HG02642 (cell line): ENCODE data around the gene ZSWIM3.
A peak's percentile ranks its signal among the peaks of the same experiment; 100 is the strongest.
"Not testable (repeated sequence)": the region's sequence is repeated elsewhere in the genome, so short reads cannot be mapped to it uniquely, and the experiment has no call there.

Experiments
- ATAC-seq: cut with Tn5 transposase; IDR thresholded peaks from one replicate; pipeline ENCODE4 v1.9.1; 2021; ENCODE audit warnings: mild to moderate bottlenecking; ENCODE audit not compliant: unreplicated experiment, poor library complexity

ZSWIM3 gene

DNA sequence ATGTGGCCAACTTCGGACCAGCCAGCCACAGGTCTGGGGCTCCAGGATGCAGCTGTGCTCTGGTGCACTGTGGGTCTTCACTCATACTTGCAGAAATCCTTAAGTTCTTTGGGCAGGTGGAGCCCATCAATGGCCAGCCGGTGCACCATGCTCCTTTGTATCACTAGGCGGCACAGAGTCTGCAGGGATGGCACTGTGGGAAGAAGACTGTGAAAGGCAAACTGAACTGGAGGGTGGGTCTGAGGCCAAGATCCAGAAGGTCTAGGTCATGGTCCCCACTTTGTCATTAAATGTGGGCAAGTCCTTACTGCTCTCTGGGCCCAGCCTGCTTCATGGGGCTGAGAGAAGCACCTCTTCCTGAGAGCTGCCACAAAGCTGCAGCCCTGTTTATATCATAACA lies 31.3 kb downstream of the ZSWIM3 start:
- no peak for ATAC-seq

DNA sequence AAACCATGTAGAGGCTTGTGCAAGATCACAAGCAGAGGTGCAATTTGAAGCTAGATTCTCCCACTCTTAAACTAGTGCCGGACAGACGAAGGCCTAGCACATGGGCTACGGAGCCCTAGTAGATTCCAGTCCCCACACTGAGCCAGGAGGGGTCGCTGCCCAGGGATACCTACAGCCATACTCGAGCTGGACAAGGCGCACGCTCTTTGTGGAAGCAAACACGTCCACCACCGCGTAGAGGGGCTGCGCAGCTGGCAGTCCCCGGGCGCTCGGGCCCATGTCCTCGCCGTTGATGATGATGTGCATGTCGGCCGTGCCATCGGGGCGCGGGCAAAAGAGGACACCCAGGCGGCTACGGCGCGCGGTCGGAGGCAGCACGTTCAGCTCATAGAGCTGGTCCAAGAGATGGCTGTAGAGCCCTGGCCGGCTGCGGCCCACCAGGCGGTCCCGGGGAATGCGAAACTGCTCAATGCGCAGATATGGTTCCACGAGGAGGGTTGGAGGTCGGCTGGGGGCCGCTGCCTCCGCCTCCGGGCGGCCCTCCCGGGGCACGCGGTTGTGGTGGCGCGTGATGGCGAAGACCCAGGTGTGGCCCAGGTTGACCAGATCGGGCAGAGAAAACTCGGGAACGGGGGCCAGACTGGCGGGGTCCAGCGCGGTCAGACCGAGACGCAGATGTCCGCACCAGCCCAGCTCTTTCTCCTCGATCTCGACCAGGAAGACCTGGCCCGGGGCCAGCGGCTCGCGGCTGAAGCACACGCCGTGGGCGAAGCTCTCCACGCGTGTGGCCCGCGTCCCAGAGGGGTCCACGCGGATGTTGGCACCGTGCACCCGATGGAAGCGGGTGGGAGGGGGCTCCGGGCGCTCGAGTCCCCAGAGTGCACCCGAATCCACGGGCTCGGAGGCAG lies 32.9 kb downstream of the ZSWIM3 start:
- peak; percentile 27 for ATAC-seq

DNA sequence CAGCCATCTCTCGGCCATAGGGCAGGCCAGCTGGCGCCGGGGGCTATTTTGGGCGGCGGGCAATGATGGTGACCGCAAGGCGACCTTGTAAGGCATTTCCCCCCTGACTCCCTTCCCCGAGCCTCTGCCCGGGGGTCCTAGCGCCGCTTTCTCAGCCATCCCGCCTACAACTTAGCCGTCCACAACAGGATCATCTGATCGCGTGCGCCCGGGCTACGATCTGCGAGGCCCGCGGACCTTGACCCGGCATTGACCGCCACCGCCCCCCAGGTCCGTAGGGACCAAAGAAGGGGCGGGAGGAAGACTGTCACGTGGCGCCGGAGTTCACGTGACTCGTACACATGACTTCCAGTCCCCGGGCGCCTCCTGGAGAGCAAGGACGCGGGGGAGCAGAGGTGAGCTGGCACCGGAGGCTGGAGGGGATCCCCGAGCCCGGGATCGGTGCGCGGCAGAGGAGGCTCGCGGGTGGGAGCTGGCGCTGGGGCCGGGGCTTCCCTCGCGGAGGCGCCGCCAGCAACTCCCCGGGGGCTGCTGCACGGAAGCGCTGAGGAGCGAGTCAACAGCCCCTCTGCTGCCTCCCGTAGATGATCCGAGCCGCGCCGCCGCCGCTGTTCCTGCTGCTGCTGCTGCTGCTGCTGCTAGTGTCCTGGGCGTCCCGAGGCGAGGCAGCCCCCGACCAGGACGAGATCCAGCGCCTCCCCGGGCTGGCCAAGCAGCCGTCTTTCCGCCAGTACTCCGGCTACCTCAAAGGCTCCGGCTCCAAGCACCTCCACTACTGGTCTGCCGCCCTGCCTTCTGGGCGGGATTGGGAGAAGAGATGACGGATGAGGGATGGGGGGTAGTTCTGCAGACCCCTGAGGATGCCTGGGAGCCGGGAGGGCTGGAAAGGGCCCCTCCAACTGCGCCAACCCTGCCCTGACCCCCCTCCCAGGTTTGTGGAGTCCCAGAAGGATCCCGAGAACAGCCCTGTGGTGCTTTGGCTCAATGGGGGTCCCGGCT lies 33.9 kb downstream of the ZSWIM3 start, which contains the start of the genes CTSA and NEURL2:
Gene CTSA, plus strand, starts transcription at position 351 of the 999 bp plus-strand sequence. Its CDS starts 234 bp downstream, at position 585.
Gene NEURL2, minus strand, starts transcription at position 224 of the 999 bp plus-strand sequence. Its CDS starts 217 bp downstream, at position 7.
- peak; percentile 81 for ATAC-seq

DNA sequence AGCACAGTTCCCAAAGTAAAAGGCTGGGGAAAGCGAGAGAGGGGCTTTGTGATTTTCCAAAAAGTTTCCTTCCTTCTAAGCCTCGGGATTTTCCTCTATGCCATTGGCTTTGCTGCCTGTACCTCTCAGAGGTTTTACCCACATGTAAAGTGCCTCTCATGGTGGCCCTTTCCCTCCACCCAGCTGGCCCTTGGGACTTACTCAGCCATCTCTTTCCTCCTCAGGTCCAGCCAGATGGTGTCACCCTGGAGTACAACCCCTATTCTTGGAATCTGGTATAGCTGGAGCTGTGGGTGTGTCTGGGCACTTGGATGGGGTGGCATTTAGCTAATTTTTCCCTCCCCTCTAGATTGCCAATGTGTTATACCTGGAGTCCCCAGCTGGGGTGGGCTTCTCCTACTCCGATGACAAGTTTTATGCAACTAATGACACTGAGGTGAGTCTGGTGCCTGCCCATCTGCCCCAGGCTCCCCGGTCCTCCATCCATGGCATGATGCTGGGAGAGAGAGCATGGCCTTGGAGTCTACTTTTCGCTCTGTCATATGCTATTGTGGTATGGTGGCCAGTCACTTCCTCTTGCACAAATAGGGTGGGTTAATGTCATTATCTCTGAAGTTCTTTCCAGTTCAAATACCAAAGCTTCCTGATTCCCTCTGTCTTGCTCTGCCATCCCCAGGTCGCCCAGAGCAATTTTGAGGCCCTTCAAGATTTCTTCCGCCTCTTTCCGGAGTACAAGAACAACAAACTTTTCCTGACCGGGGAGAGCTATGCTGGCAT lies 34.8 kb downstream of the ZSWIM3 start:
- ATAC-seq: no peak

DNA sequence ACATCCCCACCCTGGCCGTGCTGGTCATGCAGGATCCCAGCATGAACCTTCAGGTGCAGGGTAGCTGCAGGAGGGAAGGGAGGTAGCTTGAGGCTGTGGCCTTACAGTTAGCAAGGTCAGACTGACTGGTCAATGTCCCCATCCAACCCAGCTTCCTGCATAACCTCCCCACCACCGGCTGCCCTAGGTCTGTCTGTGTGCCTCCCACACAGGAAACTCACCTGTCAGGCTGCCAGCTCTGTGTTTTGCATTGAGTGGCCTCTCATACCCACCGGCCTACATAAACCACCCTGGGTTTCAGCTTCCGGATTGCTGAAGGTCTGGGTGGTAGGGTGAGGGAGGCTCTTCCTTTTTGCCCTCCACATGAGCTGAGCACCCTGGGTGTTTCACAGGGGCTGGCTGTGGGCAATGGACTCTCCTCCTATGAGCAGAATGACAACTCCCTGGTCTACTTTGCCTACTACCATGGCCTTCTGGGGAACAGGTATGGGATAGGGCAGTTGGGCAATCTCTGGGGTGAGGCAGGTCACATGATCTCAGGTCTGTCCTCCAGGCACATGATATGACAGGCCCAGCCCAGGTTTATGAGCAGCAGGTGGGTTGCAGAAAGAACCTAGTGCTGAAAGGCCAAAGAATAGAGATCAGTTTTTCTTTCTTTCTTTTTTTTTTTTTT lies 35.5 kb downstream of the ZSWIM3 start:
- ATAC-seq: no peak

DNA sequence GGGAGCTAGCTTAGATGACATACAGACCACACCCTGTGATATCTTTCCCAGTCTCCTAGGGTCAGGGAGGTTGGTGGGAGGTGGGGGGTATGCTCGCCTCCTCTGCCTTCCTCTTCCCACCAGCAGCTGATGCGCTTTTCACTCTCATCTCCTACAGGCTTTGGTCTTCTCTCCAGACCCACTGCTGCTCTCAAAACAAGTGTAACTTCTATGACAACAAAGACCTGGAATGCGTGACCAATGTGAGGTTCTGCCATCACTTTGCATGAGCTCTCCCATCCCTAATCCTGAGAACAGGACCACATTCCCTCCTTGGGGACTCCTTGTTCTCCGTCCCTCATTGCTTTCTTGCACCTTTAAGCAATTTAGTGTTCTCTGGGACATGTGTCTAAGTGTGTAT lies 36.4 kb downstream of the ZSWIM3 start:
- ATAC-seq: no peak

DNA sequence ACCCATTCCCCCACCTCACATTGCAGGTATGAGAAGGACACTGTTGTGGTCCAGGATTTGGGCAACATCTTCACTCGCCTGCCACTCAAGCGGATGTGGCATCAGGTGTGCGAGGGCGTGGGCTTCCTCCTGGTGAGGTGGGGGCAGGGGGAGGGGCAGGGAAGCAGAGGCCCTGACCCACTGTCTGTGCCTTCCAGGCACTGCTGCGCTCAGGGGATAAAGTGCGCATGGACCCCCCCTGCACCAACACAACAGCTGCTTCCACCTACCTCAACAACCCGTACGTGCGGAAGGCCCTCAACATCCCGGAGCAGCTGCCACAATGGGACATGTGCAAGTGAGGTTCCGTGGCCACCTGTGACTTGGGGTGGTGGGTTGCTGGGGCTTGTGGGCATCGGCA lies 37.4 kb downstream of the ZSWIM3 start:
- no peak for ATAC-seq

DNA sequence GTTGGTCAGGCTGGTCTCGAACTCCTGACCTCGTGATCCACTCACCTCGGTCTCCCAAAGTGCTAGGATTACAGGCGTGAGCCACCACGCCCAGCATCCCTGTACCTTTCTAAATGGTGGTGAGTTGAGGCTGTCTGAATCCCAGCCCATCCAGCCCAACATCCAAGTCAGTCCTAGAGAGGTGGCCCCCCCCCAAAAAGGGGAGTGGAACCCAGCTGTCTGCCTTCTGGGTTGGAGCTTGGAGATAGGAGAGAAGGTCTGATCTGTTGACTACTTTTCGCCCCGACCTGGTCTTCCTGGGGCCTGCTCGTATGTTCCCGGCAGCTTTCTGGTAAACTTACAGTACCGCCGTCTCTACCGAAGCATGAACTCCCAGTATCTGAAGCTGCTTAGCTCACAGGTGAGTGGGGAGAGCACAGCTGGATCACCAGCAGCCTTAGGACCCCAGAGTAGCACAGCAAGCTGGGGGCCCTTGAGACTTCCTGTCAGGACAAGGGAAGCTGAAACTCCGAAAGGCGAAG lies 39.3 kb downstream of the ZSWIM3 start:
- no peak for ATAC-seq

DNA sequence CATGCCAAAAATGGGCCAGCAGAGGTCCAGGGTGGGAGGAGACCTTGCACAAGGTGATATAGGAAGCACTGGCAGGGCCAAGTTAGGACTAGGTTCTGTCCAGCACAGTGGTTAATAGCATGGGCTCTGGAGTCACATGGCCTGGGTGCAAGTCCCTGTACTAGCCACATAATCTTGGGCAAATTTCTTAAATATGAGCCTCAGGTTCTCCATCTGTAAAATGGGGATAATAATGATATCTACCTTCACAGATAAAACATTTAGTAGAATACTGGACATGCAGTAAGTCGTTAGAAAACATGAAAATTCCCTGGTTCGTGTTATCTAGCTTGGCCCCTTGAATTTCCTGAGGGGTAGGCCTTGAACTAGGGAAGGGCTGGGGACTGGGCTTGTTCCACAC lies 39.9 kb downstream of the ZSWIM3 start:
- no peak for ATAC-seq

DNA sequence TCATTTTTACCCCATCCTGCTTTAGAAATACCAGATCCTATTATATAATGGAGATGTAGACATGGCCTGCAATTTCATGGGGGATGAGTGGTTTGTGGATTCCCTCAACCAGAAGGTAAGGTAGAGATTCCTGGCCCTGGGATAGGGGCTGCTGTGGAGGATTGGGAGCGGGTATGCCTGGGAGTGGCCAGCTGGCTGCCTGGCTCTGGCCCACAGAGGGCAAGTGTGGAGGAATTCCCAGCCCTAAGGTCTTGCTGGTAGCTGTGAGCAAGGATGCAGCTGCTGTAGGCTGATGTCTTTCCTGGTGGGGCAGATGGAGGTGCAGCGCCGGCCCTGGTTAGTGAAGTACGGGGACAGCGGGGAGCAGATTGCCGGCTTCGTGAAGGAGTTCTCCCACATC lies 40.3 kb downstream of the ZSWIM3 start:
- no peak for ATAC-seq

DNA sequence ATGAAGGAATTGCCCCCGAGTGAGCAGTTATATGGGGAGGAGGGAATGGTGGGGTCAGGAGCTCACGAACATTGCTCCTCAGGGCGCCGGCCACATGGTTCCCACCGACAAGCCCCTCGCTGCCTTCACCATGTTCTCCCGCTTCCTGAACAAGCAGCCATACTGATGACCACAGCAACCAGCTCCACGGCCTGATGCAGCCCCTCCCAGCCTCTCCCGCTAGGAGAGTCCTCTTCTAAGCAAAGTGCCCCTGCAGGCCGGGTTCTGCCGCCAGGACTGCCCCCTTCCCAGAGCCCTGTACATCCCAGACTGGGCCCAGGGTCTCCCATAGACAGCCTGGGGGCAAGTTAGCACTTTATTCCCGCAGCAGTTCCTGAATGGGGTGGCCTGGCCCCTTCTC lies 40.9 kb downstream of the ZSWIM3 start:
- no peak for ATAC-seq

DNA sequence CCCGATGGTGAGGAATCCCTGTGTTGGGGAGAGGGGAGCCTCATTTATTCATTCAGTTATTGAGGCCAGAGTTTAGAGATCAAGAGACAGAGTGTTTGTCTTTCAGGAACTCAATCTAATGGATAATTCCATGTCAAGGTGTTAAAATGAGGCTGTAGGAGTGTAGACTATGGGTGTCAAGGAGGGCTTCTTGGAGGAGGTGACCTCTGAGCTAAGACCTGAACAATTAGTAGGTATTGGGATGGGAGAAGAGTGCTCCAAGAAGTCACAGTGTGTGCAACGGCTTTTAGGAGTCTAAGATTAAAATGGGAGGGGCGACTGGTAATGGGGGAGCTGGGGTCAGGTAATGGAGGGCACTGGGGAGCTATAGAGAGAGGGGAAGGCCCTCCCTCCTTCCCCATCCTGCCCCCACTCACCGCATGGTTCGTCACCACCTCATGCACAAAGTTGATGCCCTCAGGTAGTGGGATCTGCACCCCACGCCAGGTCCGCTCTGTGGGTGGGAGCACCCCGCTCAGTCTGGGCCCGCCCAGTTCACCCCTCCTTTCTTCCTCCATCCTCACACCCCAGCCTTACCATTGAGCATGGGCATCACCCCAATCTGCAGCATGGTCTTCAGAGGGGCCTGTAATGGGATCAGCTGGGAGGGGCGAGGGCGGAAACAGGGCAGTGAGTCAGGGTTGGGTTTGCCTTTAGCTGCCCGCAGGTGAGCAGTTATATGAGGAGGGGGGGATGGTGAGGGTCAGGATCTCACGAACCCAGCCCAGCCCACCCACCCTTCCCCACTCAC lies 41.8 kb downstream of the ZSWIM3 start:
- ATAC-seq: no peak

DNA sequence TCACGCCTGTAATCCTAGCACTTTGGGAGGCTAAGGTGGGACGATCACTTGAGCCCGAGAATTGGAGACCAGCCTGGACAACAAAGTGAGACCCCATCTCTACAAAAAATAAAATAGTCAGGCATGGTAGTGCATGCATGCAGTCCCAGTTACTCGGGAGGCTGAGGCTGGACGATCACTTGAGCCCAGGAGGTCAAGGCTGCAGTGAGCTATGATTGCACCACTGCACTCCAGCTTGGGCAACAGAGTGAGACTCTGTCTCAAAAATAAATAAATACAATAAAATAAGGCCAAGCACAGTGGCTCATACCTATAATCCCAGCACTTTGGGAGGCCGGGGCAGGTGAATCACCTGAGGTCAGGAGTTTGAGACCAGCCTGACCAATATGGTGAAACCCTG lies 43.9 kb downstream of the ZSWIM3 start:
- not testable (repeated sequence) for ATAC-seq

DNA sequence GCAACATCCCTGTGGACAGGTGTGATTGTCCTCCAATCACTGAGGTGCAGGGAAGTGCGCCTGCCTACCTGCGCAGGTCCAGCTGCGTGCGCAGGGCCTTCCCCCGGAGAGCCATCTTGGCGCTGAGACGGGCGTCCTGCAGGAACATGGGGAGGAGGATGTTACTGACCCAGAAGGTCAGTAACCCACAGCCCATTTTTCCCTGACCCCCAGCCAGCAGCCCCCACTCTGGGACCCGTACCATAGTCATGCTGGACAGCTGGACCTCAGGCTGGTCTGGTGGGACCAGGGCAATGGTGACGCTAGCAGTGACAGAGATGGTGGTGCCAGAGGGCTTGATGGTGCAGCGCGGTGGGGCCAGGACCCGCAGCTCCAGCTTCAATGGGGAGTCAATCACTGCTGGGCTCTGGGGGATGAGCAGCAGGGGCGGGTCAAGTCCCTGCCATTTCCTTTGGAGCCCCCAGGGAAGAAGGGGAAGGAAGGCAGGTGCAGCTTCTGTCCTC lies 44.8 kb downstream of the ZSWIM3 start:
- no peak for ATAC-seq

DNA sequence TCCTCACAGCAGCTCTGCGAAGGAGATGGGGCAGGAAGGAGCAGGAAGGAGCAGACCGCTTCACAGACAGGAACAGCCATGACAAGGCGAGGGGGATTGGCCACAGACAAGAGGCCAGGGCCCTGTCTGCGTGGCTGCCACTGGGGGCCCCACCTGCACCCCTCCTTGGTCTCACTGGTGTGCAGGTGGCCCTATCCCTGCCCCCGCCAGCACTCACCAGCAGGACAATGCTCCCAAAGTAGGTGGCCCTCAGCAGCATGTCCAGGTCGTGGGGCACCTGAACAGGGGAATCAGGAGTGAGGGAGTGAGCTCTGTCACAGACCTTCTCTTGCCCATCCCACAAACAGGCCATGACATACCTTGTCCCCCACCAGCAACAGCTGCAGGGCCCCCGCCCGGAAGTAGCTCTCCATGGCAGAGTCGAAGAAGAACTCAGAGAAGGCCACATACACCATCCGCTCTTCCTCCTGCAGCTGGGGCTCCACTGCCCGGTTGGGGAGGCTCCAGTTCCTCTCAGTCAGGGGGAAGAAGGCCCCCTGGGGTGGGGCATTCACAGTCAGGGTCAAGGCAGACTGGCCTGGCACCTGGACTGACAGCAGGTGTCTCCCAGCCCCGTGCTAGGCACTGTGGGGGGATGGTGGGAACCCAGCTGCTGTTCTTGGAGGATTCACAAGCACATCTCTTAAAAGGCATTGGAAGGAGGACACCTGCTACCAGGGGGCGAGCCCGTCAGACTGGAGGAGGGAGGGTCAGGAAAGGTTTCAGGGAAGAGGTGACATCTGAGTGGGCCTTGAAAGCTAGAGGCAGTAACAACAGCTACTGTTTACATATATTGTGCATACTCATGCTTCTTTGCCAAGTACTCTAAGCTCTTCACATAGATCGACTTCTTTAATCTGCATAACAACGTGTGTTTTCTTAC lies 47.4 kb downstream of the ZSWIM3 start:
- no peak for ATAC-seq

DNA sequence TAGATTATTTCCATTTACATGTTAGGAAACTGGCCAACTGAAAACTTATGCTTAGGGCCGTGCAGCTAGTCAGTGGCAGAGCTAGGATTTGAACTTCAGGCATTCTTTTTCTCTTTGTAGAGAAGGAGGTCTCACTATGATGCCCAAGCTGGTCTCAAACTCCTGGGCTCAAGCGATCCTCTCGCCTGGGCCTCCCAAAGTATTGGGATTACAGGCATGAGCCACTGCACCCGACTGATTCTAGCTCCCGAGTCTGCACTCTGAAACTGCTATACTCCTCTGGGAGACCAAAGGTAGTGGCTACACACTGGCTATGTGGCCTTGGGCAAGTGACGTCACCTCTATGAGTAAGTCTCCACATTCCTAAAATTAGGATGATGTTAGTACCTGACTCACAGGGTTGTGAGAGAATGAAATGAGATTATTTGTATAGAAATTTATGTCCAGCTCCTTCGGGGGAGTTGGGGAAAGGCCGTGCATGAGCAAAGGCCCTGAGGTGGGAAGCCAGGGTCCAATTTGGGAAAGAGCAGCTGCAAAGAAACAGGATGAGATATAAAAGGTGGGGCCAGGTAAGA lies 48.2 kb downstream of the ZSWIM3 start:
- ATAC-seq: no peak
